Esophagus squamous epithelium (tissue), 4 donors: ENCODE measurements around the gene LAMC3.

ENCODE experiments used
- POLR2A ChIP-seq, 4 donors: fragments of 450-650 bp; IDR thresholded peaks; one replicate each; pipeline ENCODE4 v1.6.1; 2017; ENCODE audit warnings: antibody characterized with exemption in 4 of 4, mild to moderate bottlenecking in 4 of 4, moderate library complexity in 3 of 4
- TF ChIP-seq, protein P1 (sequence below), 6 experiments: fragments of 450-650 bp in 4 of 6; fragments of 200-600 bp in 2 of 6; sonication (generic) in 2 of 6; IDR thresholded peaks; one replicate each; pipeline ENCODE4 v1.5.1; 2016 to 2019; ENCODE audit warnings: antibody characterized with exemption in 6 of 6, mild to moderate bottlenecking in 4 of 6, moderate library complexity in 4 of 6

DNA sequence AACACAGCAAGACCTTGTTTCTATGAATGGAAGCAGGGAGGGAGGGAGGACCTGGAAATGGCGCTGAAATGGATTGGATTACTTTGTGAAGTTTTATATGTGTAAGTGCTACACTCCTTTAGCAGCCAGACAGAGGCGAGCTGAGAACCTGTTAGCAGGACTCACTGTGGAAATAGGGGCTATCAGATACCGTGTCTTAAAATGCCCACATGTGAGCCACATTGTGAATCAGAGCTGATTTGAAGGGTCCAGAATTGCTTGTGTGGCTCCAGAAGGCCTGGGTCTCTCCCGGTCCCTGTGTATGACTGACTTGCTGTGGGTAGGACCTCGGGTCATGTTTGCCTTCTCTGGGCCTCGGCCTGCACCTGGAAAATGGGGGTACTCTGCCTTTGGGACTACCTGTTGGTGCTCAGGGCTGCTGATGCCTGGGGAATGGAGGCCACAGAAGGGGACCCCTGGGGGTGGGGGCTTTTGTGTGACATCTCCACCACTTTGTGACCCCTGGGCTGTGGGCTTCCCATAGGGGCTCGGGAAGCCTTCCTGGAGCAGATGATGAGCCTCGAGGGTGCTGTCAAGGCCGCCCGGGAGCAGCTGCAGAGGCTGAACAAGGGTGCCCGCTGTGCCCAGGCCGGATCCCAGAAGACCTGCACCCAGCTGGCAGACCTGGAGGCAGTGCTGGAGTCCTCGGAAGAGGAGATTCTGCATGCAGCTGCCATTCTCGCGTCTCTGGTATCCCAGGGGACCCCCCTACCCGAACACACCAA lies 63.3 kb downstream of the LAMC3 start:
- no peak for TF ChIP-seq POLR2A (IDR thresholded peaks at IDR 0.05)
- TF ChIP-seq, protein P1, sequence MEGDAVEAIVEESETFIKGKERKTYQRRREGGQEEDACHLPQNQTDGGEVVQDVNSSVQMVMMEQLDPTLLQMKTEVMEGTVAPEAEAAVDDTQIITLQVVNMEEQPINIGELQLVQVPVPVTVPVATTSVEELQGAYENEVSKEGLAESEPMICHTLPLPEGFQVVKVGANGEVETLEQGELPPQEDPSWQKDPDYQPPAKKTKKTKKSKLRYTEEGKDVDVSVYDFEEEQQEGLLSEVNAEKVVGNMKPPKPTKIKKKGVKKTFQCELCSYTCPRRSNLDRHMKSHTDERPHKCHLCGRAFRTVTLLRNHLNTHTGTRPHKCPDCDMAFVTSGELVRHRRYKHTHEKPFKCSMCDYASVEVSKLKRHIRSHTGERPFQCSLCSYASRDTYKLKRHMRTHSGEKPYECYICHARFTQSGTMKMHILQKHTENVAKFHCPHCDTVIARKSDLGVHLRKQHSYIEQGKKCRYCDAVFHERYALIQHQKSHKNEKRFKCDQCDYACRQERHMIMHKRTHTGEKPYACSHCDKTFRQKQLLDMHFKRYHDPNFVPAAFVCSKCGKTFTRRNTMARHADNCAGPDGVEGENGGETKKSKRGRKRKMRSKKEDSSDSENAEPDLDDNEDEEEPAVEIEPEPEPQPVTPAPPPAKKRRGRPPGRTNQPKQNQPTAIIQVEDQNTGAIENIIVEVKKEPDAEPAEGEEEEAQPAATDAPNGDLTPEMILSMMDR (IDR thresholded peaks at IDR 0.05): no peak
